Upper lobe of left lung (tissue), 4 donors: ENCODE results near the gene RGL3.

Source experiments
- EP300 ChIP-seq, 4 donors: sonication (generic); formaldehyde crosslinking; IDR thresholded peaks; one replicate each; pipeline ENCODE4 v1.5.1; 2017; ENCODE audit warnings: antibody characterized with exemption in 4 of 4, control low read depth in 2 of 4
- POLR2A ChIP-seq, 4 donors: fragments of 450-650 bp; IDR thresholded peaks; one replicate each; pipeline ENCODE4 v1.5.1; 2016 to 2017; ENCODE audit warnings: antibody characterized with exemption in 4 of 4, mild to moderate bottlenecking in 2 of 4

- TF ChIP-seq POLR2A (IDR thresholded peaks at IDR 0.05) = no peak
- no peak for TF ChIP-seq EP300 (IDR thresholded peaks at IDR 0.05)
These were observed 69.9 kb downstream of the RGL3 start for GRCh38 chr19:11349171-11349570.
